ENCODE measurements around the gene PCDHGA4. TPM values are rescaled to one million over a fixed set of nuclear protein-coding genes. Genes with fewer than 3 reads are reported as not detected.

The PCDHGA4 gene
- total and polyA plus RNA-seq, 2 of the 8 experiments (the other 6 are each of a cell fraction or from before 2014, with no cell fraction given), result 1.4 to 1.9 TPM

- H3K4ac ChIP-seq (replicated peaks; ENCODE audit: insufficient read length, low read depth, low read length), result no peak within 1 kb of the TSS
- H3K27ac ChIP-seq (ENCODE audit: low read depth, low read length), result no peak within 1 kb of the TSS
- H3K9ac ChIP-seq (replicated peaks in 1 of 4; ENCODE audit: extremely low read depth in 1 of 4, low read depth in 3 of 4, low read length in 3 of 4), result no peak within 1 kb of the TSS
- H3K14ac ChIP-seq (ENCODE audit: insufficient read length), result no peak within 1 kb of the TSS
- H2AFZ ChIP-seq (ENCODE audit: low read length), result no peak within 1 kb of the TSS
- no peak within 1 kb of the TSS for H2BK15ac ChIP-seq (ENCODE audit: low read length)
- H2BK12ac ChIP-seq (ENCODE audit: low read depth, low read length), result no peak within 1 kb of the TSS
- no peaks in the 10 kb centered on the region for H3K23me2 ChIP-seq (ENCODE audit: low read depth, low read length)
- H3K36me3 ChIP-seq (ENCODE audit: control insufficient read depth in 2 of 4, insufficient read depth in 4 of 4, low read length in 3 of 4), result peaks cover 0 to 3% (median 0%) of the 10 kb centered on the region in 4 experiments; a peak in 2 of 8 replicates
- no peaks in the 10 kb centered on the region for H3K79me1 ChIP-seq (ENCODE audit: low read depth, low read length)
- H3K4me3 ChIP-seq (ENCODE audit: extremely low read depth in 1 of 4, insufficient read depth in 2 of 4, low read depth in 3 of 4, low read length in 4 of 4), result no peak within 1 kb of the TSS
- no peak within 1 kb of the TSS for H3K56ac ChIP-seq (replicated peaks; ENCODE audit: insufficient read length, low read depth, low read length)
- H4K20me1 ChIP-seq (replicated peaks in 1 of 2; ENCODE audit: control insufficient read depth in 1 of 2, insufficient read depth in 2 of 2, low read length in 2 of 2), result no peaks in the 10 kb centered on the region
- H3K27me3 ChIP-seq (replicated peaks in 1 of 4; ENCODE audit: control insufficient read depth in 3 of 4, extremely low read depth in 1 of 4, insufficient read depth in 3 of 4, low read length in 3 of 4), result no peaks in the 10 kb centered on the region
- H2BK20ac ChIP-seq (ENCODE audit: low read length), result no peak within 1 kb of the TSS
- H4K91ac ChIP-seq (replicated peaks; ENCODE audit: insufficient read length, low read length), result no peak within 1 kb of the TSS
- no peak within 1 kb of the TSS for H3K23ac ChIP-seq (ENCODE audit: insufficient read length)
- H3K4me2 ChIP-seq (ENCODE audit: insufficient read depth in 1 of 2, low read depth in 2 of 2, low read length in 2 of 2), result no peak within 1 kb of the TSS
- H4K5ac ChIP-seq (ENCODE audit: insufficient read length, low read depth, low read length), result no peak within 1 kb of the TSS
- H3K79me2 ChIP-seq (ENCODE audit: control insufficient read depth in 1 of 2, insufficient read depth in 2 of 2, low read length in 2 of 2), result no peaks in the 10 kb centered on the region
- no peak within 1 kb of the TSS for H3K18ac ChIP-seq (ENCODE audit: extremely low read depth, low read length)
- FAIRE-seq (no peak), DNase-seq (ENCODE audit: low read depth in 1 of 2, low spot score in 2 of 2) (no peak)
- H3K4me1 ChIP-seq (replicated peaks in 1 of 4; ENCODE audit: control insufficient read depth in 3 of 4, insufficient read depth in 4 of 4, low read length in 3 of 4), result no peaks in the 10 kb centered on the region
- no peak within 1 kb of the TSS for H2AK5ac ChIP-seq (ENCODE audit: low read depth, low read length)
- peaks cover 42 to 55% of the 10 kb centered on the region in 2 experiments for H3K9me3 ChIP-seq (ENCODE audit: insufficient read depth in 2 of 2, low read depth in 1 of 2, low read length in 1 of 2)
- H4K8ac ChIP-seq (ENCODE audit: extremely low read depth, insufficient read depth, low read length), result no peak within 1 kb of the TSS
- H2BK5ac ChIP-seq (ENCODE audit: low read depth, low read length), result no peak within 1 kb of the TSS
- POLR2A ChIA-PET (ENCODE audit: partially characterized antibody), result interaction anchor here (1.1 to 1.6 kb wide), 2 partner anchors 17 to 276 kb away, joined by 3 to 4 read pairs; partner anchors contain the start of genes PCDHB2 and PCDHGB4
- TF ChIP-seq CTCF (IDR thresholded peaks at IDR 0.05; ENCODE audit: control extremely low read depth in 1 of 3, insufficient read depth in 1 of 3, low read depth in 1 of 3, low read length in 3 of 3) (peak; percentile 14 to 28 (median 24); a peak in 3 of 4 replicates), SAP30 (IDR thresholded peaks at IDR 0.05; ENCODE audit: insufficient read depth, insufficient replicate concordance, low read length) (no peak), RXRA (IDR thresholded peaks at IDR 0.05; ENCODE audit: insufficient read depth, low read depth, low read length) (no peak), RAD21 (IDR thresholded peaks at IDR 0.05 in 1 of 2, conservative IDR thresholded peaks at IDR 0.05 in 1 of 2; ENCODE audit: low read depth in 2 of 2, low read length in 2 of 2) (peak; percentile 43 to 50; a peak in 3 of 4 replicates), BACH1 (IDR thresholded peaks at IDR 0.05; ENCODE audit: low read length) (no peak)
- 89% methylated on average over 32 of the region's 32 CpGs; no CpG with 5 or more reads in 1 of the 2 experiments for WGBS, 2 experiments (ENCODE audit: extremely low coverage in 1 of 2, insufficient coverage in 1 of 2, insufficient read length in 1 of 2, insufficient replicate concordance in 2 of 2, low coverage in 1 of 2, low lambda C conversion rate in 2 of 2, missing lambda C conversion rate in 1 of 2)
- H2BK120ac ChIP-seq (replicated peaks; ENCODE audit: low read depth, low read length), result no peak within 1 kb of the TSS
- CTCF ChIA-PET (ENCODE audit: partially characterized antibody), result interaction anchor here (0.6 to 3.7 kb wide), 34 partner anchors 8 to 591 kb away, joined by 3 to 27 read pairs (median 4); partner anchors contain the start of genes PCDHB10, PCDHB14, PCDHB4 and PCDHGA10
Observed at GRCh38 chr5:141369994-141370848, 15.4 kb downstream of the PCDHGA4 start, which contains the start of gene PCDHGB3. Gene PCDHGB3 (plus strand): TSS chr5:141370242. CDS start chr5:141370395, 153 bp downstream.

All from H1 (cell line).